ENCODE data around the gene UNC93B1. TPM values are rescaled to one million over a fixed set of nuclear protein-coding genes. Genes with fewer than 3 reads are reported as not detected.
A peak's percentile ranks its signal among the peaks of the same experiment; 100 is the strongest.

UNC93B1 gene
- total RNA-seq, 2 donors from 2014 or later = 31.5 to 41.7 TPM

DNA sequence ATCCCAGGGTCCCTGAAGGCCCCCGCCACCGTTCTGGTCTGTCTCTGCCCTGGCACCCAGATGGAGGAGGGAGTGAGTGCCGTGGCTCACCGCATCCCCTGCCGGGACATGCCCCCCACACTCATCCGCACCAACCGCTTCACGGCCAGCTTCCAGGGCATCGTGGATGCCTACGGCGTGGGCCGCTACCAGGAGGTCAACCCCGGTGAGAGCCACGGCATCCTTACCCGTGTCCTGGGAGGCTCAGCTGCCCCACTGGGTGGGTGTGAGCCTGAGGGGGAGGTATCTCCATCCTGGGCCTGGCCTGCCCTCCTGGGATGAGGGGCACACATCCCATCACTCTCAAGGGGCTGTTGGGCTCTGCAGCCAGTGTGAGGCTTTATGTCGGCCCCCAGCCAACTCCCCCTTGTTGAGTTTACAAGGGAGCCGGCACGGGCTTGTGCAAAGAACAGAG is 41.0 kb upstream of the UNC93B1 start:
- no peak overlapping the region for H3K4me3 ChIP-seq
- H3K4me1 ChIP-seq (replicated peaks) = peaks cover 3% of the 10 kb centered on the region
- intact Hi-C loops (cut with DNase I) = loop anchor here (5.0 kb wide), 1 partner anchor 162 kb away; no protein-coding TSS in a partner anchor
- DNase-seq (ENCODE audit: low spot score) = no peak
- H3K36me3 ChIP-seq = peaks cover 0 to 12% of the 10 kb centered on the region in 2 donors
- TF ChIP-seq, protein P1, sequence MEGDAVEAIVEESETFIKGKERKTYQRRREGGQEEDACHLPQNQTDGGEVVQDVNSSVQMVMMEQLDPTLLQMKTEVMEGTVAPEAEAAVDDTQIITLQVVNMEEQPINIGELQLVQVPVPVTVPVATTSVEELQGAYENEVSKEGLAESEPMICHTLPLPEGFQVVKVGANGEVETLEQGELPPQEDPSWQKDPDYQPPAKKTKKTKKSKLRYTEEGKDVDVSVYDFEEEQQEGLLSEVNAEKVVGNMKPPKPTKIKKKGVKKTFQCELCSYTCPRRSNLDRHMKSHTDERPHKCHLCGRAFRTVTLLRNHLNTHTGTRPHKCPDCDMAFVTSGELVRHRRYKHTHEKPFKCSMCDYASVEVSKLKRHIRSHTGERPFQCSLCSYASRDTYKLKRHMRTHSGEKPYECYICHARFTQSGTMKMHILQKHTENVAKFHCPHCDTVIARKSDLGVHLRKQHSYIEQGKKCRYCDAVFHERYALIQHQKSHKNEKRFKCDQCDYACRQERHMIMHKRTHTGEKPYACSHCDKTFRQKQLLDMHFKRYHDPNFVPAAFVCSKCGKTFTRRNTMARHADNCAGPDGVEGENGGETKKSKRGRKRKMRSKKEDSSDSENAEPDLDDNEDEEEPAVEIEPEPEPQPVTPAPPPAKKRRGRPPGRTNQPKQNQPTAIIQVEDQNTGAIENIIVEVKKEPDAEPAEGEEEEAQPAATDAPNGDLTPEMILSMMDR (IDR thresholded peaks at IDR 0.05) = no peak
- TF ChIP-seq POLR2A (IDR thresholded peaks at IDR 0.05) = no peak
- no peak for TF ChIP-seq POLR2AphosphoS5 (IDR thresholded peaks at IDR 0.05)
- H3K27ac ChIP-seq = no peak overlapping the region
- H3K9me3 ChIP-seq = no peaks in the 10 kb centered on the region
- no peaks in the 10 kb centered on the region for H3K27me3 ChIP-seq (replicated peaks; ENCODE audit: insufficient read depth)
- WGBS = 86% methylated on average over 17 of the region's 18 CpGs

GRCh38 chr11:68044145-68044813 is 40.4 kb upstream of the UNC93B1 start:
- DNase-seq (ENCODE audit: low spot score) = no peak
- no peak overlapping the region for H3K4me3 ChIP-seq
- intact Hi-C loops (cut with DNase I) = loop anchor here (5.0 kb wide), 1 partner anchor 163 kb away; no protein-coding TSS in a partner anchor
- no peaks in the 10 kb centered on the region for H3K27me3 ChIP-seq (replicated peaks; ENCODE audit: insufficient read depth)
- 82% methylated on average over 24 of the region's 24 CpGs for WGBS
- TF ChIP-seq POLR2AphosphoS5 (IDR thresholded peaks at IDR 0.05) (no peak), POLR2A (IDR thresholded peaks at IDR 0.05) (no peak)
- TF ChIP-seq, protein P1 (IDR thresholded peaks at IDR 0.05) = no peak
- no peaks in the 10 kb centered on the region for H3K9me3 ChIP-seq
- H3K4me1 ChIP-seq (replicated peaks) = peaks cover 3% of the 10 kb centered on the region
- no peak overlapping the region for H3K27ac ChIP-seq
- H3K36me3 ChIP-seq = peaks cover 0 to 12% of the 10 kb centered on the region in 2 donors

DNA sequence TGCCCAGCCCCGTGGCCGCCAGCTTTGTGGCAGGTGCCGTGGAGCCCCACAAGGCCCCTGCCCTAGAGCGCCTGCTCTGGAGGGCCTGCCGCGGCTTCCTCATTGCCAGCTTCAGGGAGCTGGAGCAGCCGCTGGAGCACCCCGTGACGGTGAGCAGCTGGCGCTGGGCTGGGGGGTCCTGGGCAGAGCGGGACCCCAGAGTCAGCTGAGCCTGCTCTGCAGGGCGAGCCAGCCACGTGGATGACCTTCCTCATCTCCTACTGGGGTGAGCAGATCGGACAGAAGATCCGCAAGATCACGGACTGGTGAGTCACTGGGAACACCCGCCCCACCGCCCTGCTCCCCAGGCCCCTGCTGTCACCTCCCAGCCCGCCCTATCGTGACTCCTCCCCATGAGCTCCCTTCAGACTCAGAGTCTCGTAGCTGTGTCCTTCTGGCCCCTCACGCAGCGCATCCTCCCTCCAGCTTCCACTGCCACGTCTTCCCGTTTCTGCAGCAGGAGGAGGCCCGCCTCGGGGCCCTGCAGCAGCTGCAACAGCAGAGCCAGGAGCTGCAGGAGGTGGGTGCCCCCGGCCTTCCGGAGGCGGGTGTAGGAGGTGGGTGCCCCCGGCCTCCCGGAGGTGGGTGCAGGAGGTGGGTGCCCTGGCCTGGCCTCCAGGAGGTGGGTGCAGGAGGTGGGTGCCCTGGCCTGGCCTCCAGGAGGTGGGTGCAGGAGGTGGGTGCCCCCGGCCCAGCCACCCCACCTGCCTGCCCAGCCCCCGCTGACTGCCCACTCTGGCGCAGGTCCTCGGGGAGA is 39.6 kb upstream of the UNC93B1 start:
- no peak overlapping the region for H3K4me3 ChIP-seq
- H3K27me3 ChIP-seq (replicated peaks; ENCODE audit: insufficient read depth) = no peaks in the 10 kb centered on the region
- peaks cover 4% of the 10 kb centered on the region for H3K4me1 ChIP-seq (replicated peaks)
- intact Hi-C loops (cut with DNase I) = loop anchor here (5.0 kb wide), 1 partner anchor 164 kb away; no protein-coding TSS in a partner anchor
- H3K27ac ChIP-seq = peak overlapping the region; percentile 58 to 65
- WGBS = 71% methylated on average over 36 of the region's 36 CpGs
- DNase-seq (ENCODE audit: low spot score) = no peak
- H3K36me3 ChIP-seq = peaks cover 0 to 12% of the 10 kb centered on the region in 2 donors
- TF ChIP-seq, protein P1 (IDR thresholded peaks at IDR 0.05) = no peak
- no peaks in the 10 kb centered on the region for H3K9me3 ChIP-seq

- no peak for DNase-seq (ENCODE audit: low spot score)
- Histone ChIP-seq H3K4me1 (replicated peaks) (peaks cover 10% of the 10 kb centered on the region), H3K27ac (peak overlapping the region; percentile 58 to 65), H3K36me3 (peaks cover 0 to 12% of the 10 kb centered on the region in 2 donors), H3K4me3 (no peak overlapping the region), H3K27me3 (replicated peaks; ENCODE audit: insufficient read depth) (no peaks in the 10 kb centered on the region), H3K9me3 (no peaks in the 10 kb centered on the region)
- intact Hi-C loops (cut with DNase I) = loop anchor here (5.0 kb wide), 1 partner anchor 164 kb away; no protein-coding TSS in a partner anchor
- TF ChIP-seq POLR2AphosphoS5 (IDR thresholded peaks at IDR 0.05) = no peak
- TF ChIP-seq, protein P1 (IDR thresholded peaks at IDR 0.05) = no peak
- no peak for TF ChIP-seq POLR2A (IDR thresholded peaks at IDR 0.05)
- WGBS = 71% methylated on average over 3 of the region's 8 CpGs
Observed at GRCh38 chr11:68043029-68043348, 39.1 kb upstream of the UNC93B1 start.

All from prostate gland (tissue), 2 donors.